ENCODE data around the gene CDC7.

DNA sequence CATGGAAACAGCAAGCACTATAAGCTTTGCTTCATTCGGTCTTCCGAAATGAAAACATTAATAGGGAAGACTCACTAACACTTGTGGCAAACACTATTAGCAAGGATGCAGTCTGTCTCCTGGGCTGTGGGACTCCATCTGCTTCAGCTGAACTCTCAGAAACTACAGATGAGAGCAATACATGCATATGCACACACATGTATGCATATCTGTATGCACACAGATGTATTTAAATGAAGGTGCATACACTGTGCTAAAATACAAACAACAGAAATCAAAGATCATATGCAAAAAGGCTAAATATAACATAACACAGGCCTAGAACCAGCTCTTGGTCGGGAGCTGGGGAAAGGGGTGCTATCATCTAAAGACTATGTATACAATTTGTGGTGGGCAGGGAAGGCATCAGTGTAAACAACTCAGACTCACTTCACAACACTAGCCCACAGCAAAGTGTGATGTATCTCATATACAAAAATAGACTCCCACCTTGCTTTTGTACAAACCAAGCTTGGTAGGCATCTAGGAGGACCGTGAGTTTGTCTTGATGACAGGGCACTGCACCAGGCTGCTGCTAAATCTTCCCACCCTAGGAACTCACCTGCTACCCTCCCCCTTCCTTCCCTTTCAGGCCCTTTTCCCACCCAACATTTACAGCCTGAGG is 32.8 kb downstream of the CDC7 start:
- TF ChIP-seq, protein P1, sequence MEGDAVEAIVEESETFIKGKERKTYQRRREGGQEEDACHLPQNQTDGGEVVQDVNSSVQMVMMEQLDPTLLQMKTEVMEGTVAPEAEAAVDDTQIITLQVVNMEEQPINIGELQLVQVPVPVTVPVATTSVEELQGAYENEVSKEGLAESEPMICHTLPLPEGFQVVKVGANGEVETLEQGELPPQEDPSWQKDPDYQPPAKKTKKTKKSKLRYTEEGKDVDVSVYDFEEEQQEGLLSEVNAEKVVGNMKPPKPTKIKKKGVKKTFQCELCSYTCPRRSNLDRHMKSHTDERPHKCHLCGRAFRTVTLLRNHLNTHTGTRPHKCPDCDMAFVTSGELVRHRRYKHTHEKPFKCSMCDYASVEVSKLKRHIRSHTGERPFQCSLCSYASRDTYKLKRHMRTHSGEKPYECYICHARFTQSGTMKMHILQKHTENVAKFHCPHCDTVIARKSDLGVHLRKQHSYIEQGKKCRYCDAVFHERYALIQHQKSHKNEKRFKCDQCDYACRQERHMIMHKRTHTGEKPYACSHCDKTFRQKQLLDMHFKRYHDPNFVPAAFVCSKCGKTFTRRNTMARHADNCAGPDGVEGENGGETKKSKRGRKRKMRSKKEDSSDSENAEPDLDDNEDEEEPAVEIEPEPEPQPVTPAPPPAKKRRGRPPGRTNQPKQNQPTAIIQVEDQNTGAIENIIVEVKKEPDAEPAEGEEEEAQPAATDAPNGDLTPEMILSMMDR (IDR thresholded peaks at IDR 0.05; ENCODE audit: insufficient read depth, low read length, poor library complexity, severe bottlenecking) = no peak
- no peak for TF ChIP-seq EZH2phosphoT487 (conservative IDR thresholded peaks at IDR 0.05; ENCODE audit: low read length)

Data from SU-DHL-6 (cell line).